ENCODE measurements around the gene SWSAP1. TPM values are rescaled to one million over a fixed set of nuclear protein-coding genes. Genes with fewer than 3 reads are reported as not detected.
"Not testable (repeated sequence)": the region's sequence is repeated elsewhere in the genome, so short reads cannot be mapped to it uniquely, and the experiment has no call there.

The SWSAP1 gene
- total RNA-seq, 1 donor from 2014 or later = 2.0 TPM

DNA sequence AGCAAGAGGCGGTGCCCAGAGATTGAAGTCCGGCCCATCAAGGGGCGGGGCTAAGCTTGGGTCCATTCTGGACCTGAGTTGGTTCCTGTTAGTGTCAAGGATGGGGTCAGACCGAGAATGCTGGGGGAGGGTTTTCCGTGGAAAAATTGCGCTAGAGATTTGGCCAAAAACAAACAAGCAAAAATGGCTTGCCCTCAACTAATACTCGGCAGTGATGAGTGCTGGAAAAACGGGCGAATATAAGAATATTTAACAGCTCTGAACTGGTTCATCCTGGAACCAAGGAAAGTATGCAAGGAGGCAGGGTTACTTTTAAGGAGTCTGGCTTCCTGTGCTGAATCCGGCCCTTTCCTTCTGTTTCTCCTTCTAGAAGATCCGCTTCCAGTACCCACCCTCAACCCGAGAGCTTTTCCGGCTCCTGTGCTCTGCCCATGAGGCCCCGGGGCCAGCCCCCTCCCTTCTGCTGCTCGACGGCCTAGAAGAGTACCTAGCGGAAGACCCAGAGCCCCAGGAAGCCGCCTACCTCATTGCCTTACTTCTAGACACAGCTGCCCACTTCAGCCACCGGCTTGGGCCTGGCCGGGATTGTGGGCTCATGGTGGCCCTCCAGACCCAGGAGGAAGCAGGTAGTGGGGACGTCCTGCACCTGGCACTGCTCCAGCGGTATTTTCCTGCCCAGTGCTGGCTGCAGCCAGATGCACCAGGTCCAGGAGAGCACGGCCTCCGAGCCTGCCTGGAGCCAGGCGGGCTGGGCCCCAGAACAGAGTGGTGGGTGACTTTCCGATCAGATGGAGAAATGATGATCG lies 880 bp downstream of the SWSAP1 start:
- intact Hi-C loops (cut with micrococcal nuclease) = no loop called here
- ATAC-seq = peak; percentile 1
- peak; percentile 60 for DNase-seq

DNA sequence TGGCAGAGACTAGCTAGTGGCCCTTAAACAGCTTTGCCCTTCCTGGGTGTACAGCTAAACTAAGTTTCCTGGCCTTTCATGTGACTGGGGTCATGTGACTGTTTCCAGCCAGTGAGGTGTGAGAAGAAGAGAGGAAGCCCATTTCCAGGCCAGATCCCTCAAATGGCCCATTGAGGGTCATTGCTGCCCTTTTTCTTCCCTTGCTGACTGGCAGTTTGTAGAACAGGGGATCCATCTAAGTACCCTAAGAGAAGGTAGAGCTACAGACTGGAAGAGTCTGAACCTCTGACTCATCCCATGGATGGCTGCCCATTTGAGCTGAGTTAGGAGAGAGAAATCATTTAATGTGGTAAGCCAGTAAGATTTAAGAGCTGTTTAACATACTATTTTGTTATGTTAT lies 2.8 kb downstream of the SWSAP1 start:
- intact Hi-C loops (cut with micrococcal nuclease) = no loop called here
- ATAC-seq (no peak), DNase-seq (no peak)

GRCh38 chr19:11377756-11378155 lies 3.3 kb downstream of the SWSAP1 start:
- intact Hi-C loops (cut with micrococcal nuclease) = no loop called here
- DNase-seq = no peak
- no peak for ATAC-seq

GRCh38 chr19:11378319-11379189 lies 4.1 kb downstream of the SWSAP1 start:
- intact Hi-C loops (cut with micrococcal nuclease) = no loop called here
- peak; percentile 66 for DNase-seq
- no peak for ATAC-seq

DNA sequence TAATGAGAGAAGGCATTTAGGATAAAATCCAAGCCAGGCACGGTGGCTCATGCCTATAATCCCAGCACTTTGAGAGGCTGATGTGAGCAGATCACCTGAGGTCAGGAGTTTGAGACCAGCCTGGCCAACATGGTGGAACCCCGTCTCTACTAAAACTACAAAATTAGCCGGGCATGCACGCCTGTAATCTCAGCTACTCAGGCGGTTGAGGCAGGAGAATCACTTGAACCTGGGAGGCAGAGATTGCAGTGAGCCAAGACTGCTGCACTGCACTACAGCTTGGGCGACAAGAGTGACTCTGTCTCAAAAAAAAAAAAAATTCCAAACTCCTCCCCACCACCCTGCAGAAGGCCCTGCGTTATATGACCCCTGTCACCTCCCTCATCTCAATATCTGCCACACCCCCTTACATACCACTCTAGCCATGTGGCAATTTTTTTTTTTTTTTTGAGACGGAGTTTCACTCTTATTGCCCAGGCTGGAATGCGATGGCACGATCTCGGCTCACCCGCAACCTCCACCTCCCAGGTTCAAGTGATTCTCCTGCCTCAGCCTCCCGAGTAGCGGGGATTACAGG lies 4.9 kb downstream of the SWSAP1 start:
- ATAC-seq; intact Hi-C loops (cut with micrococcal nuclease); DNase-seq: not testable (repeated sequence)

DNA sequence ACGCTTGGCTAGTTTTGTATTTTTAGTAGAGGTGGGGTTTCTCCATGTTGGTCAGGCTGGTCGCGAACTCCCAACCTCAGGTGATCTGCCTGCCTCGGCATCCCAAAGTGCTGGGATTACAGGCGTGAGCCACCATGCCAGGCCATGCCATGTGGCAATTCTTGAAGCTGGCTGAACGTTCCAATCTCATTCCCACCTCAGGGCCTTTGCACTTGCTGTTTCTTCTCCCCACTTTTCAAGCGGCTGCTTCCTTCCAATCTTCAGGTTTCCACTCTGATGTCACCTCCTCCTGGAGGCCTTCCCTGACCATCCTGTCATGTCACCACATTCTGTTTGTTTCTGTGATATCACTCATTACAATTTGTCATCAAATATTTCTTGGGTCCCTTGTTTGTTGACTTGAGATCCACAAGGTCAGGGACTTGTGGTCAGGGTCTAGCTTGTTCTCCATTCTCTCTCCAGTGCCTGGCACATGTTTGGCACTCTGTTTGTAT lies 5.4 kb downstream of the SWSAP1 start:
- intact Hi-C loops (cut with micrococcal nuclease) = no loop called here
- DNase-seq (no peak), ATAC-seq (no peak)

DNA sequence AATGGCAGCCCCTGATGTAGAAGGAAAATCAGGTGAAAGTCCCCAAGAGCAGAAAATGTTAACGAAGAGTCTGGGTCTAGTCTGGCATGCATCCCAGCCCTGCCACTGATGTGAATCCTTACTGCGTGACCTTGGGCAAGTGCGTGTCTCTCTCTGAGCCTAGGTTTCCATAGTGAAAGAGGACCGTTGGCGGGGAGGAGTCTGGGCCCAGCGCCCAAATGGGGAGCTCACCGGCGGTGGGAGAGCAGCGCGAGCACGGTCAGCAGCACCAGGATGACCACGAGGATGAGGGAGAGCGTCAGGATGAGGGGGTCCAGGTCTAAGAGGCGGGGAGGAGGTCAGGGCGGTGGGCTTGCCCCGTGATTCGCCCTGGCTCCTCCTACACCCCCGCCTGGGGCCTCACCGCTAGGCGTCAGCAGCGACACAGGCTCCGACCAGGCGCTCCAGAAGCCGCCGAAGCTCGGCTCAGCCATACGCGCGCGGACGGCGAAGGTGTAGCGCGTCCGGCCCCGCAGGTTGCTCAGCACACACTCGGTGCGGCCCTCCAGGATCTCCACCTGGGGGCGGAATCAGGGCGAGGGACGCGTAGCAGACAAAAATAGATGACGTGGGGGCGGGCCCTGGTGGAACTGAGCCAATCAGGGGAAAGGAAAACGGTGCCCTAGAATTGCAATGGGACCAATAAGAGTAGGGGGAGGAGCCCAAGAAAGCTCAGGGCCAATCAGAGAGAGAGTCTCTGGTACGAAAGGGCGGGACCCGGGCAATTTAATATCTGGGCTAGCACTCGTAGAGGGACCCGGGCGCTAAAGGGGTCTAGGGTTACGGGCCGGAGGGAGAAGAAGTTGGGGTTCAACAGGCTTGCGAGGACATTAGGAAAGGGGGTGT lies 6.4 kb downstream of the SWSAP1 start:
- intact Hi-C loops (cut with micrococcal nuclease) = no loop called here
- DNase-seq = peak; percentile 94

GRCh38 chr19:11382898-11383705 lies 8.6 kb downstream of the SWSAP1 start:
- intact Hi-C loops (cut with micrococcal nuclease) = no loop called here
- peak; percentile 17 for ATAC-seq
- DNase-seq = peak; percentile 76

More for the DNA sequence above, 6.4 kb downstream of the SWSAP1 start:
- ATAC-seq = peak; percentile 87

DNA sequence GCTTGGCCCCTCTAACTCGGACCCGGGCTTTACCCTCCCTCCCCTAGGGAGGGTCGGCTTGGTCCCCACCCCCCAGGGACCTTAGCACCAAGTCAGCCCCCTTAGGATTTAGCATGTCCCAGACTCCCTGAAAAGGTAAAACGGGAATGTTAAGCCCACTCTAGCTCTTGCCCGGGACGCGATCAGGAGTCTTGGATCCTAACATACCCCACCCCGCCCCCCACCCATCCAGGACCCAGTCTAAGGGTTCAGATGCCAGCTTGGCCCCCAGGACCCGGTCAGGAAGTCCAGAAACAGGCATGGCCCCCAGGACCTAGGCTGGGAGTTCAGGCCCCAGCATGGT lies 9.2 kb downstream of the SWSAP1 start:
- intact Hi-C loops (cut with micrococcal nuclease) = no loop called here
- ATAC-seq (no peak), DNase-seq (no peak)

DNA sequence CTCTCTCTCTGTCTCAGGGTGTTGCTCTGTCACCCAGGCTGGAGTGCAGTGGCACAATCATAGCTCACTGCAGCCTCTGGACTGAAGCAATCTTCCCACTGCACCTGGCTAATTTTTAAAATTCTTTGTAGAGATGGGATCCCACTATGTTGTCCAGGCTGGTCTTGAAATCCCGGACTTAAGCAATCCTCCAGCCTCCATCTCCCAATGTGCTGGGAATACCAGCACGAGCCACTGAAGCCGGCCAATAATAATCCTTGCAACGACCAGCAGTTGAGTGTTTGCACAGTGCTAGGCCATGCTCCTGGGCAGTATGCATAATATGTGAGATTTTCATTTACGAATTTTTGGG lies 10.3 kb downstream of the SWSAP1 start:
- no peak for ATAC-seq
- intact Hi-C loops (cut with micrococcal nuclease) = no loop called here
- no peak for DNase-seq

- DNase-seq (no peak), ATAC-seq (no peak)
- intact Hi-C loops (cut with micrococcal nuclease) = no loop called here
These were observed 12.9 kb downstream of the SWSAP1 start for GRCh38 chr19:11387162-11388034.

- no peak for ATAC-seq
- intact Hi-C loops (cut with micrococcal nuclease) = no loop called here
These were observed 15.9 kb downstream of the SWSAP1 start for GRCh38 chr19:11390359-11390758.

GRCh38 chr19:11390933-11391680 lies 16.6 kb downstream of the SWSAP1 start:
- intact Hi-C loops (cut with micrococcal nuclease) = no loop called here
- DNase-seq = no peak
- no peak for ATAC-seq

More at GRCh38 chr19:11390359-11390758, 15.9 kb downstream of the SWSAP1 start:
- DNase-seq = no peak

GRCh38 chr19:11397089-11397610 lies 22.7 kb downstream of the SWSAP1 start:
- ATAC-seq (no peak), DNase-seq (no peak)
- intact Hi-C loops (cut with micrococcal nuclease) = no loop called here

- intact Hi-C loops (cut with micrococcal nuclease) = no loop called here
- DNase-seq = peak; percentile 14
- ATAC-seq = no peak
These were observed 25.2 kb downstream of the SWSAP1 start for GRCh38 chr19:11399667-11400066.

DNA sequence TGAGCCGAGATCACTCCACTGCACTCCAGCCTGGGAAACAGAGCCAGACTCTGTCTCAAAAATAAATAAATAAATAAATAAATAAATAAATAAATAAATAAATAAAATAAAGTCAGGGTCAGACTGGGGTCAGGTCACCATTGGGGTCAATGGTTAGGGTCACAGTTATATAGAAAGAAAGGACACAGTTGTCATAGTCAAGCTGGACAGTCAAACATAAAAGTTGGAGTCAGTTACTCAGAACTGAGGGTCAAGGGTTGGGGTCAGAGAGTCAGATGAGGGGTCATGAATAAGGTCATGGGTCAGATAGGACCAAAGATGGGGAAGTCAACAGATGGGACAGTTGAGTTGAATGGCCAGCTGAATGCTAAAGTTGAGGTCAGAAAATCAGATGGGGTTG lies 26.3 kb downstream of the SWSAP1 start:
- intact Hi-C loops (cut with micrococcal nuclease) = no loop called here
- no peak for DNase-seq
- no peak for ATAC-seq
